GM03348 (cell line): ENCODE data around the gene CD44.
A peak's percentile ranks its signal among the peaks of the same experiment; 100 is the strongest.

Experiments
- DNase-seq: peaks from one replicate; pipeline ENCODE4 v3.0.0; 2012; ENCODE audit warnings: low spot score

CD44 gene

DNA sequence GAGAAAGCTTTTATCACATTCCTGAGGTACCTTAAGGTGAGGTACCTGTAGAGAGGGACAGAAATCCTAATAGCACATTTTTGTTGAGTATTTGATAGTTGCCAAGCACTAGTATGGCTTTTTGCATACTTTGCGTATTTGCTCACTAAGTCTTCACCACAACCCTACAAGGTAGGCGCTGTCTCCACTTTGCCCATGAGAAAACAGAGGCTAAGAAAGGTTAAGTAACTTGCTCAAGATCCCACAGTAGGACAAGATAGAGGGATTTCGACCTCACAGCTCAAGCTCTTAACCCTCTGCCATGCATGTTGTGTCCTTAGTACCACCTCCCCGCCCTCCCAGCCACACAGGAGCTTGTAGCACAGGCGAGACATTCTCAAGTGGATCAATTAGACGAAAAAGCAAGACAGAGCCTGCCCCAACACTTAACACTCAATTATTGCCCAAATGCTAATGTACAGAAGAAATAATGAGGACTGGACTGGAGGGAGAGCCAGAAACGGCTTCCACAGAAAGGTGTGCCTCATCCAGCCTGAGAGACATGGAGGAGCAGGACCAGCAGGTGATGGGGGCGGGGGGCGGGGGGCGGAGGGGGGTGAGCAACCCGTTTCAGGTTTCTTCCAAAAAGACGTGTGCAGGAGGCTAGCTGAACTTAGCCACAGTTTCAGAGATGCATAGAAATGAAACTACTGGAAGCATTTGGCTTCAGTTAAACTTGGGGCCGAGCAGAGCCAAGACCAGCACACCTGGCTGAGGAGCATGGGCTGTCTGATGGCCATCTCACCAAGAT is 26.7 kb upstream of the CD44 start:
- DNase-seq = no peak

DNA sequence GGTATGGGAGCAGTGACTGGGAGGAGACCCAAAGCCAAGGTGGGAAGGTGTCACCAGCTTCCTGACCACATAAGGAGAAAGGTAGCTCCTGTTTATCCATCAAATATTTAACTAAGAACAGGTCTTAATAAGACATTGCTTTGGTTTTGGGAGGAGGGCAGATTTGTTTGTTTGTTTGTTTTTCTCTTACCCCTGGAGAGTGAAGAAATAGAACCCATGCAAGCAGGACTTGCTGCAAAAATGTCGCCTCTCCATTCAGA is 26.2 kb upstream of the CD44 start:
- DNase-seq = no peak

DNA sequence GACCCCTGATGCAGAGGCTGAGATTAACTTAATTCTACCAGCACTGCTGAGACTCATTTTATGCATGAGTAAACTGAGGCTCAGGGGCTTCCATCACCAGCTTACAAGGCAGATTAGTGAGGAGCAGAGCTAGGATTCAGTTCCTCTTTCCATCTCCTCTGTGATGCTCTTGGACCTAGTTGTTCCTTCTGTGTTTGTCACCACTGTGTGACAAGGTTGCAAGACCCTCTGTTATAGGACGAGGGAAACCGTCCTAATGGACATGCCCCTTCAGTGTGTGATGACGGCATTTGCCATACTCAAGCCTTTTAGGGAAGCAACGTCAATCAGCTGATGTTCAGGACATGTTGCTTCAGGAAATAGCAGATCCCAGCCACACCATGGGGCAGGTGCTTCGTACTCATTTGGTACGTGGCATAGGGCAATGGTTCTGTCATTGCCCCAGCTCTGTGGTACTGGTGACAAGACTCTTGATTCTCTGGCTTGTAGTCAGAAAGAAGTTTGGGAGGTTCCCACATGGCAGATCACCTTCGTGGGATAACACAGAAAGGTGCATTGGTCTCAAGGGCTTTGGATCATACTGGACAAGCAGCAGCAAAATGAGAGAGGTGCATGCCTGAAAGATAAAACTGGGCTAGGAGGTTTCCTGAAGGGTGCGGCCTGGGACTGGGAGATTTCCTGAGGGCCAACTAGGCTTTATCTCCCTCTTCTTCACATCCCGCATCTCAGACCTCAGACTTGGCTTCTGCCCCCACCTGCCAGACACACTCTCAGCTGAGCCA is 23.9 kb upstream of the CD44 start:
- DNase-seq = no peak

DNA sequence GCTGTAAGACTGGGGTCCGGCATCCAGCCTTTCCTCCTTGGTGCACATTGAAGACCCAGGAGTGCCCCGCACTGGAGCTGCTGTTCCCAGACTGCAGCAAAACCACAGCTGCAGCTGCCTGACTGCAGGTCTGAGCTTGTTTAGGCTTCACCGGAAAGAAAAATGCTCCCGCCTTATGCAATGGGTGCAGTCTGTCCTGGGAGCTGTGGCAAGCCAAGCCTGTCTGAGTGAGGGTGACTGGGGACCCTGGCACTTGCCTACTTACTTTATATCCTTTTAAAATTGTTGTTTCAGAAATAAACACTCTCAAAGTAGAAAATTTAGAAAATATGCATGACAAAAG is 23.3 kb upstream of the CD44 start:
- DNase-seq = no peak

DNA sequence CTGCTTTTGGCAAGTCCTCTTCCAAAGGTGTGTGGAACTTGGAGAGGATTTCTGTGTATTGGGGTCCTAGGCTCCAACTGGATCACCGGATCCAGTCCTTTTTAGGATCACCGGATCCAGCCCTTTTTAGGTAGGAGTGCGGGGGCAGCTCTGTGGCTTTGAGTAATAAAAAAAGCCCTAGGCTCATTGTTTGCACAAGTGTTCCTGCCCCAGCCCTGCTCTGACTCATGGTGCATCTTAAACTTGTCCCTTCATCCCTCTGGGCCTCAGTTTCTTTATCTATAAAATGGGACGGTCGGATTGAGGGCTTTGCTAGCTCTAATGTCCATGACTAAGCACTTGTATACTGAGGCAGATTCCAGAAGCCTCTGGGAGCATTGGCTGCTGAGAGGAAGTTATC is 22.7 kb upstream of the CD44 start:
- no peak for DNase-seq

DNA sequence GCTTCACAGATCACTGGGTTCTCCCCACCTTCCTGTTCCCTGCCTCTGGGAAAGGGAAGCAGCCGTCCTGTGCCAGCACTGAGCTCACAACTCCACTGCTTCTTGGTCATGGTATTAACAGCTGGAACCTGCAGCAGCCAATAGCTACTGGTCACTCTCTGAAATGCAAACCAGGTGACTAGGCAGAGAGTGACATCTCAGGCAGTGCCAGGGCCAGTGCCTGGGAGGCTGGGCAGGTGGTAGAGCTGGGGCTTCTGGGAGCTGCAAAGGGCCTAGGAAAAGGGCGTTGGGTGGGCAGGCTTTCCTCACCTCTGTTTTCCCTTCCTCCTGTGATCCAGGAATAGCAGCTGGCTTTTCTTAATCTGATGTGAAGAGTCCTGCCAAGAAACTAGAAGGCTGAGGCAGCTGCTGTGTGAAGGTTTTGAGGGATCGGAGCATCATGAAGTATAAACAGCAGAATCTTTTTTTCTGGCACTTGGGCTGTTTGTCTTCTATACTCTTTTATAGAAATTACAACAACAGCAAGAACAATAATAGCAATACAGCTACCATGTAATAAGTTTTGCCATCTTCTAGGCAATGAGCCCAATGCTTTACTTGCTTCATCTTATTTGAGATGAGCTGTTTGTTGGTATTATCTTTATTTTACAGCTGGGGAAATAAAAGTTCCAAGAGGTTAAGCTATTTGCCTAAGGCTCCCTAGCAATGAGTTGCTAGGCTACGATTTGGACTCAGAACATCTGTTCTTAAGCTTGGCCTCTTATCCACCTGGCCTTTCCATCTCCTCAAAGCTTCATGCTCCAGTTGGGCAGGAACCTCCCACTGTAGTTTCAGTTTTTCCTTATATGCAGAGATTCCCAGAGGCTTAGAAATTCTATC is 22.0 kb upstream of the CD44 start:
- no peak for DNase-seq

DNA sequence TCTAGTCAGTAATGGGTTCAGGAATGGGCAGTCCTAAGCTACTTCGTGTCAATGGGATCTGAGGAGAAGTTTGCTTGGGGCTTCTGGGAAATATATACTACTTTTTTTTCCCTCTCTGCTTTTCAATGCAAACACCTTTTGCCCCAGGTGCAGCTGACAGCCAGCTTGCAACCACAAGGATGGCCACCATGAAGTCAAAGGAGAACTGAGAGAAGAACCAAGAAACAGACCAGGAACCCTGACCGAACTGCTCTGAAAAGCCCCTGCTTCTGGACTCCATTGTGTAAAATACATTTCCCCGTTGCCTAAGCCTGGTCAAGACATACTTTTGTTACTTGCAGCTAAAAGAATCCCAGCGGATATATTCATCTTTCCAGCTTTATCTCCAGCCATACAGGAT is 20.1 kb upstream of the CD44 start:
- DNase-seq = no peak

DNA sequence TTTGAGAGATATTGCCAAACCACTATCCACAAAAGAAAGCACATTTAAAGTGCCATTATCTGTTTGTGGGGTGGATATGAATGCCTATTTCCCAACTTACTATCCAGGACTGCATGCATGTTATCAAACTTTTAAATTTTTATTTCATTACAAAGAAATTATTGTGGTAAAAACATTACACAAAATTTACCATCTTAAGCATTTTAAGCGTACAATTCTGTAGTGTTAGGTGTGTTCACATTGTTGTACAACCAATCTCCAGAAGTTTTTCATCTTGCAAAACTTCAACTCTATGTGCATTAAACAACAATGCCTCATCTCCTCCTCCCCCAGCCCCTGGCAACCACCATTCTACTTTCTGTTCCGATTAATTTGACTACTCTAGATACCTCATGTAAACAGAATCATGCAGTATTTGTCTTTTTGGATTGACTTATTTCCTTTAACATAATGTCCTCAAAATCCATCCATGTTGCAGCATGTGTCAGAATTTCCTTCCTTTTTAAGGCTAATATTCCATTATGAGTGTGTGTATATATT is 17.6 kb upstream of the CD44 start:
- no peak for DNase-seq

DNA sequence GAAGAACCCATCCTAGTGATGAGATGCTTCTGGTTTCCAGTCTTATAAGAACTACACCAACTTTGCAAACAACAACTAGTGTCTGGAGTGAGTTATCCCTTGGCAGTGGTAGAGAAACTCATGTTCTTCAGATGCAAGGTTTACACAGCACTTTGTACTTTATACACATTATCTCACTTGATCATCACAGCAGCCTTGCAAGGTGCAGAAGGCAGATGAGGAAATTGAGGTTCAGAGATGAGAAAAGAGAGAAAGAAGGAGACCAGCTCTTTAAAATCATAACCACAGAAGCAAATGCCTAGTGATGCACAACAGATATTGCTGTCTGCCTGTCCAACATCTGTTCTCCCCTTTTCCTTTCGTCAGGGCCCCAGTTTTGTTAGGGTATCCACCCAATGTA is 16.7 kb upstream of the CD44 start:
- no peak for DNase-seq

DNA sequence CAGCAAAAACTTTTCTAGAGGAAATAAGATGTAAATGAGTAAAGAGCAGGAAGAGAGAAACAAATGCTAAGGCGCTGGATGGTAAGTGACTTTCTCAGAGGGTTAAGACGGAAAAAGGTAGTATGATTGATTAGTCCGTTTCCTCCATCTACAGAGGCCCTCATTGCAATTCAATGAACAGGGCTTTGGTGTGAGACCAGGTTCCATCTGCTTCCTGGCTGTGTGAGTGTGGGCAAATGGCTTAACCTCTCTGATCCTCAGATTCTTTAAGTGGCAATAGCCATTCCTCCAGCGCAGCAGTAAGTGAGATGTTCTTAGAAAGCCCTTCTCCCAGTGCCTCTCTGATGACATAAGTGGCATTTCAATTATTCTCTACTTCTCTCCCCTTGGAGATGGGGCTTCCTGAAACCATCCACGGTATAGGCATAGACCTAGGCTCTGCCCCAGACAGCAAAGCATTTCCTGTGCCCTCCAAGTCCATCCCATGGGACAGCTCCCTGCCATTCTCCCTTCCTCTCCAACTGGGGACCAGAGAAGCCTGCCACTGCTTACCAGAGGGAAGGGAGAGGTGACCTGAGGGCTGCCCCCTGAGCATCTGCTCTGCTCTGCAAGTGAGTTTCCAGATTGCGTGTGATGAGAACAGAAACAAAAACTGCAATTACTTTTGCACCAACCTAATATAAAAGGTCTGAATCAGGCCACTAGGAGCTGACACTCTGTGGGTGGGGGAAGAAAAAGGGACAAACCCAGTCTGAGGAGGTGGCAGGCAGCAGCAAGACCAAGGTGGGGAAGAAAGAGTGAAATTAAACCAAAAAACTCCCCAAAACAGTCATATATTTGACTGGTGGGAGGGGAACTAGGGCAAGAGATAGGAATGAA is 12.7 kb upstream of the CD44 start:
- DNase-seq = no peak

DNA sequence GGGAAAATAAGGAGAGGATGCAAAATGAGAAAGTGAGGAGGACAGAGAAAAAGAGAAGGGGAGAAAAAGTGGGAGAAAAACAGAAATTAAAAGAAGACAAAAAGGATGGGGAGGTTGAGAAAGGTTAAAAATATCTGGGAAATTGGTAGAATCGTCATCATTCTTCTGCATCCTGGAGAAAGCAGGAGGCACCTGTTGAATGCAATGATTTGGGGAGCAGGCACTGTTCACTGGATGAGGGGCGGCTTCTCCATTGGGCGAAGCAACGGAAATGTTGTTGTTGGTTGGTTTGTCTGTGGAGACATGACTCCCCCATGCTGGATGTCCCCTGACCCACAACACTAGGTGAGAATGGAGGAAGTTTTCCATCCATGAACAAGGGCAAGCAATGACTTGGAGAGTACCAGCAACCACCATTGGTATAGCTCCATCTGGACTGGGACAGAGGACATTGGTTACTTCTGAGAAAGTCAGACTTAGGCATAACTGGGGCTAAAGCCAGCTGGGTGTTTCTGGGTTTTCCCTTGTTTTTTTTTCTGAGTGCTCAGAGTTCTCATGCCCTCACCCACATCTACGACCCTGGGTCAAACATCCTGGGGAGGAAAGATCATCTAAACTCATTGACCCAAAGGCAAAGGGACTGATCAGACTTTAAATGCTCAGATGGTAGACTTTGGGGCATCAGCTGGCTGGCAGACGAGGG is 11.9 kb upstream of the CD44 start:
- DNase-seq = no peak

DNA sequence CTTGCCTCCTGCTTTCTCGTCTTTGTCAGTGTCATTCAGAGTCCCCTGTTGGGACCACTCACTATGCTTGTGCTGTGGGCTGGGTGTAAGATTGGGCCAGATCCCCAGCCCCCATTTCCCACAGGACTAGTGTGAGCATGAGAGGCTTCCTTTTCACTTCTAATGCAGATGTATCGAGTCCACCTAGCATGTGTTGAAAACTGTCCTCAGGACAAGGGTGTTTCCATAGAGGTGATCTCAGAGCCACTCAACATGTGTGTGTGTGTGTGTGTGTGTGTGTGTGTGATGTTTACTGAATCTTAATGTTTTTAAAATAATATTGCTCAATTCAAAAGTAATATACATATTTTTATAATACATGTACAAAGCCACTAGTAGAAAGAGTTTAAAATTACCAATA is 11.4 kb upstream of the CD44 start:
- no peak for DNase-seq

DNA sequence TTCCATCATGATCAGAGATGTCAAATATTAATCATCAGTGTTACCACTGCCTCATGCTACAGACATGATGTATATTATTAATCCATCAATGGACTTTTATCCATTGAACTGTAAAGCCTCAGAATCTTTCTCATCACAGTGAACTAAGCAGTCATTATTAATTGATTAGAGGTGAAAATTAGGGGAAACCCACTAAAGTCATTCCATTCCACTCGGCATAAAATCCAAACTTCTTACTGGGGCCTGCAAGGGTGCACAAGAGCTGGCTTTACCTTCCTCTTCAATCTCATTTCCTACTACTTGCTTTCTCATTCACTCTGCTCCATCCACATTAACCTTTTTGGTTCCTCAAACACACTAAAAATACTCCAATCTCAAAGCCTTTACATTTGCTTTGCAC is 7.9 kb upstream of the CD44 start:
- DNase-seq = no peak

DNA sequence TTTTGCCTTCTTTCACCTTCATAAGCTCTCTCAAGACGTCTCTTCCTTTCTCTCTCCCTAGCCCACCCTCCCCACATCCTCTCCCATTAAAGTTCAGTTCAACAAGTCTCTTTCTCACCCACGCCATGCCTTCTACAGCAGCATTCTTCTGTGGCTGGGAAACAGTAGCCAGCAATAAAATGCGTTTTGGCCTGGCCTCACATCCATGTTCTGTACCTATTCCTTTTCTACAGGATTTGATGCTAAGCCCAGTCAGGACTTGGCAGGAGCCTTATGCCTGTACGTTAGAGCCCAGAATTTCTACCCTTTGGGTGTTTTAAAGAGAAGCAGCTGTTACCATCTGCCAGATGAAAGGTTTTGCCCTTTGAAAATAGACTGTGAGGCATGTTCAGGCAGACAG is 7.1 kb upstream of the CD44 start:
- no peak for DNase-seq

DNA sequence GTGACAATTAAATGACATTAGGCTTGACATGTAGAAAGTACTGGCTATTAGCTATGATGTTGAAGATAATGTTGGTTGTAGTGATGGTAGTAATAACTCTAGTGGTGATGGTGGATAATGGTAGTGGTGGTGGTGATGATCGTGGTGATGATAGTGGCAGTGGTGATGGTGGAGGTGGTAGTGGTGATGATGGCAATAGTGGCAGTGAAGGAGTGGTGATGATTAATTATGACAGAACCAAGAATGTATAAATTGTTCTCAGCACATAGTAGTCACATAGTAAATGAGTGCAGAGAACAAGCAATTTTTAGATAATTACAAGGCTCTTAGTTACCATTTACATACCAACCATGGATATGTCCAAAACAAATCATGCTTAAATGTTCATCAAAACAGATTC is 5.3 kb upstream of the CD44 start:
- no peak for DNase-seq

DNA sequence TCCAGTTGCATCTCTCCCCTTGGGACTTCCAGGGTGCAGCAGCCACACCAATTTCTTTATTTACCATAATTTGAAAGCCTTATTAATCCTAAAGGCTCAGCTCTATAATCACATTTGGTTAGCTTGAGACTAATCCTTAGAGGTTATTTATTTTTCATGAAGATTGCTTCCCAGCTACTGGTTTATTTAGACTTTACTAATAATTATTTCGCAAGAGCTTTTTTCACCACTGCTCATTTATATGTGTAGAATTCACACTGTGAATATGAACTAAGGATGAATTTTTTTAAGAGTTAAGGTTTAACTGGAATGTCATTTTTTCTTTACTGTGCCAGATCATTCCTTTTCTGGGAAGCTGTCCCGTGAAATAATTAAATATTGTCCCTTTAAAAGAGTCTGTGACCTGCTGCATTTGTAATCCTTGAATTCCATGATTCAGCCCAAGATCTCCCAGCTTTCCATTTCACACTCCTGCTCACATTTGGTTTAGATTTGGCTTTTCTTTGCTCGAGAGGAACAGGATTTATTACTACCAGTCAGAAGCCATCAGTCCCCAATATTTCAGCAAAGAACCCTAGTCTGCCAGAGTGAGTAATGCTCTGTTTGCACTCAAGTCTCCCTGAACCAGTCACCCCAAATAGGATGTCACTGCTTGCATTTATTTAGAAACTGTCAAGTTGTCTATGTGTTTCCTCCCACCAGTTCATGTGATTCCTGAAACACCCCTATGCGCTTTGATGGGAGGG is 4.4 kb upstream of the CD44 start:
- DNase-seq = peak; percentile 39

DNA sequence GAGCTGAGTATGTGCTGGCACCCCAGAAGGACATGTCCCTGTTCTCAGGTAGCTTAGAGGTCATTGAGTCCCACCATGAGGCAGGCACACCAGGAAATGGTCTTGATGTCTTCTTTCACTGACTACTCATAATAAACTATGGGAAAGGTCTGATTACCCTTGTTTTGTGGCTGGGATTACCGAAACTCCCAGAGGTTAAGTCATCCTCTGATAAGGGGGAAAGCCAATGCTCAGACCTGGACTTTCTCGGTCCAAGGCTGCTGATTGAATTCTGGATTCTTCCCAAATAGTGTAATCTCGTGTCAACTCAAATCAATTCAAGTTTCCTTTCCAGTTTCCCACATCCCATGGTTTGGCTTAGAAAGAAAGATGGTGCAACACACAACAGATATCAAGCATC is 3.7 kb upstream of the CD44 start:
- DNase-seq = no peak

DNA sequence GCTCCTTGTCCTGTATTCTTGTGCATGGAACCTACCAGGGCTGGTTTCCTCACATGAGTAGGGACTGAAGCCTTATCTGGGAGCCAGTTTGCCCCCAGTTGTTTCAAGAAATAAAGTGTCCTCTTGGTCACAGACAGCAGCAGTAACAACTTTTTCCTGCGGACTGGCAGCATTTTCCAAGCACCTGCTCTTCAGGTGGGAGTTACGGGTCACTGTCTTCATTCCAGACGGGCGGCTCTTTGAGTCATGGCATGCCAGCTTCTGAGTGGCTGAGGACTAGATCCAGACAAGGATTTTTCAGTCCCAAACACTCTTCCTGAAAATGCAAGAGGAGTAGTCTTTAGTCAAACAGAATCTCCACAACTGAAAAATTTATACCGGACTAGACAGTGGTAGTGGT is 2.7 kb upstream of the CD44 start:
- no peak for DNase-seq

DNA sequence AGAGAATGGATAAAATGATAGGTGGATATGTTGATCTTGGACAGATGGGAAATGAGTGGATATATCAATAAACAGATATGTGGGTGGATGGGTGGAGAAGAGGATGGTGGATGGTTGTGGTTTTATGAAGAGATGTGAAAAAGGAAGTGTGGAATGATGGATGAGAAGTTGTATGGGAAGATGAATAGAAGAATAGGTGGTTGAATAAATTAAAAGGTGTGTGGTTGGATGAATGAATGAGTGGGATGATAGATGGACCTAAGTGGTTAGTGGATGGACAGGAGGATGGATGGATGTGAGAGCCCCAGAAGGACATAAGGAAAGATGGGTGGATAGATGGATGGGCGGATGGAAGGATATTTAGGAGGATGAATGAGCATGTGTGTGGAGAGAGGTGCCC is 913 bp upstream of the CD44 start:
- DNase-seq = no peak

DNA sequence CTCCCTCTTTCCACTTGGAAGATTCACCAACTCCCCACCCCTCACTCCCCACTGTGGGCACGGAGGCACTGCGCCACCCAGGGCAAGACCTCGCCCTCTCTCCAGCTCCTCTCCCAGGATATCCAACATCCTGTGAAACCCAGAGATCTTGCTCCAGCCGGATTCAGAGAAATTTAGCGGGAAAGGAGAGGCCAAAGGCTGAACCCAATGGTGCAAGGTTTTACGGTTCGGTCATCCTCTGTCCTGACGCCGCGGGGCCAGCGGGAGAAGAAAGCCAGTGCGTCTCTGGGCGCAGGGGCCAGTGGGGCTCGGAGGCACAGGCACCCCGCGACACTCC is 397 bp upstream of the CD44 start:
- no peak for DNase-seq
